HG02610 (cell line): ENCODE results near the gene CIB2.

Experiments
- ATAC-seq: cut with Tn5 transposase; IDR thresholded peaks from one replicate; pipeline ENCODE4 v1.9.1; 2021; ENCODE audit warnings: mild to moderate bottlenecking, moderate library complexity; ENCODE audit not compliant: unreplicated experiment

Gene CIB2

GRCh38 chr15:78087951-78088772, 43.1 kb downstream of the CIB2 start:
- peak; percentile 53 for ATAC-seq

GRCh38 chr15:78085928-78086327, 45.3 kb downstream of the CIB2 start:
- no peak for ATAC-seq

GRCh38 chr15:78084449-78084750, 46.8 kb downstream of the CIB2 start:
- ATAC-seq: no peak

- ATAC-seq: no peak
Observed at GRCh38 chr15:78083687-78084448, 47.4 kb downstream of the CIB2 start.

- ATAC-seq: no peak
Observed at GRCh38 chr15:78083186-78083585, 48.1 kb downstream of the CIB2 start.

GRCh38 chr15:78082743-78083110, 48.5 kb downstream of the CIB2 start:
- no peak for ATAC-seq

- ATAC-seq: no peak
Observed at GRCh38 chr15:78082106-78082742, 49.0 kb downstream of the CIB2 start.

GRCh38 chr15:78080088-78080460, 51.2 kb downstream of the CIB2 start:
- no peak for ATAC-seq

GRCh38 chr15:78079298-78080087, 51.8 kb downstream of the CIB2 start:
- ATAC-seq: no peak

GRCh38 chr15:78077871-78078210, 53.4 kb downstream of the CIB2 start:
- no peak for ATAC-seq

- ATAC-seq: peak; percentile 72
Observed at GRCh38 chr15:78077053-78077870, 54.0 kb downstream of the CIB2 start, which contains the start of gene TBC1D2B. TBC1D2B (minus strand) TSS chr15:78077711; CDS start chr15:78077652, 59 bp downstream.

- peak; percentile 5 for ATAC-seq
Observed at GRCh38 chr15:78076231-78077052, 54.8 kb downstream of the CIB2 start.

- ATAC-seq: no peak
Observed at GRCh38 chr15:78075490-78076230, 55.6 kb downstream of the CIB2 start.

- no peak for ATAC-seq
Observed at GRCh38 chr15:78073046-78073787, 58.0 kb downstream of the CIB2 start.

GRCh38 chr15:78072080-78072892, 59.0 kb downstream of the CIB2 start:
- no peak for ATAC-seq

- ATAC-seq: no peak
Observed at GRCh38 chr15:78071383-78071782, 59.9 kb downstream of the CIB2 start.

- no peak for ATAC-seq
Observed at GRCh38 chr15:78070049-78070700, 61.1 kb downstream of the CIB2 start.
